SK-N-SH (cell line): ENCODE results near the gene SMOC1. TPM values are rescaled to one million over a fixed set of nuclear protein-coding genes. Genes with fewer than 3 reads are reported as not detected.

Experiments
- CTCF ChIA-PET: fragments of 300-600, 350-600 bp; formaldehyde crosslinking; extraction: SDS; loops from one replicate; lab custom pipeline; 2021; lab: Yijun Ruan, JAX
- POLR2A ChIA-PET: fragments of 350-600 bp; sonication (Branson Sonifier 250); formaldehyde crosslinking; extraction: SDS; loops from one replicate; lab custom pipeline; 2020; ENCODE audit warnings: antibody characterized with exemption, inconsistent platforms; lab: Yijun Ruan, JAX
- DNase-seq: peaks from one replicate; pipeline ENCODE4 v3.0.0; 2012
- H2AFZ ChIP-seq: fragments of 200-600 bp; sonication (generic); 2 replicates; pipeline ENCODE4 v1.8.1; 2016; ENCODE audit warnings: antibody characterized with exemption, mild to moderate bottlenecking, low read depth
- H3F3A ChIP-seq: fragments of 200-600 bp; sonication (generic); replicated peaks from 2 replicates; pipeline ENCODE3; 2016; ENCODE audit warnings: antibody characterized with exemption, mild to moderate bottlenecking; ENCODE audit not compliant: insufficient read depth
- H3K27ac ChIP-seq, 2 experiments: fragments of 200-500 bp in 1 of 2; fragments of 200-600 bp in 1 of 2; sonication (Bioruptor generic) in 1 of 2; sonication (generic), shearing (Covaris generic) in 1 of 2; 2 replicates each; pipeline versions ENCODE4 v1.5.1 to v1.6.1; 2014 to 2016; ENCODE audit warnings: low read depth in 2 of 2, inconsistent platforms in 1 of 2, low read length in 1 of 2, mild to moderate bottlenecking in 1 of 2, mixed read lengths in 1 of 2
- H3K27me3 ChIP-seq: fragments of 200-600 bp; sonication (generic), shearing (Covaris generic); 2 replicates; pipeline ENCODE4 v1.6.1; 2016; ENCODE audit warnings: mixed run types; ENCODE audit not compliant: insufficient read depth
- H3K36me3 ChIP-seq, 2 experiments: fragments of 200-500 bp in 1 of 2; fragments of 200-600 bp in 1 of 2; sonication (Bioruptor generic) in 1 of 2; sonication (generic) in 1 of 2; replicated peaks in 1 of 2; 2 replicates each; pipeline versions ENCODE3 to v1.5.1; 2014 to 2016; ENCODE audit warnings: low read length in 1 of 2, mild to moderate bottlenecking in 1 of 2; ENCODE audit not compliant: insufficient read depth in 2 of 2, control insufficient read depth in 1 of 2
- H3K4me1 ChIP-seq, 2 experiments: fragments of 200-500 bp in 1 of 2; fragments of 200-600 bp in 1 of 2; sonication (Bioruptor generic) in 1 of 2; sonication (generic), shearing (Covaris generic) in 1 of 2; 2 replicates each; pipeline versions ENCODE4 v1.5.1 to v1.6.1; 2014 to 2016; ENCODE audit warnings: low read depth in 1 of 2, low read length in 1 of 2, mixed run types in 1 of 2; ENCODE audit not compliant: insufficient read depth in 2 of 2, control insufficient read depth in 1 of 2
- H3K4me2 ChIP-seq: fragments of 200-600 bp; sonication (generic), shearing (Covaris generic); 2 replicates; pipeline ENCODE4 v1.6.1; 2017; ENCODE audit warnings: mixed run types
- H3K4me3 ChIP-seq, 2 experiments: fragments of 200-500 bp in 1 of 2; fragments of 200-600 bp in 1 of 2; sonication (Bioruptor generic) in 1 of 2; sonication (generic), shearing (Covaris generic) in 1 of 2; 2 replicates each; pipeline versions ENCODE4 v1.5.1 to v1.8.1; 2014 to 2016; ENCODE audit warnings: low read depth in 2 of 2, inconsistent platforms in 1 of 2, low read length in 1 of 2, mild to moderate bottlenecking in 1 of 2, mixed read lengths in 1 of 2, moderate library complexity in 1 of 2
- H3K79me2 ChIP-seq: fragments of 200-600 bp; sonication (generic); 2 replicates; pipeline ENCODE4 v1.8.1; 2017; ENCODE audit warnings: mild to moderate bottlenecking; ENCODE audit not compliant: insufficient read depth
- H3K9ac ChIP-seq: fragments of 200-600 bp; sonication (generic); 2 replicates; pipeline ENCODE4 v1.6.1; 2017; ENCODE audit warnings: mixed run types
- H3K9me2 ChIP-seq: fragments of 200-600 bp; sonication (generic); 2 replicates; pipeline ENCODE4 v1.6.1; 2017; ENCODE audit warnings: mixed run types
- H3K9me3 ChIP-seq: fragments of 200-600 bp; sonication (generic); 2 replicates; pipeline ENCODE4 v1.6.1; 2017; ENCODE audit warnings: mixed run types, mild to moderate bottlenecking, moderate library complexity
- H4K20me1 ChIP-seq: fragments of 200-600 bp; sonication (generic); 2 replicates; pipeline ENCODE4 v1.6.1; 2017; ENCODE audit warnings: mild to moderate bottlenecking, mixed run types; ENCODE audit not compliant: insufficient read depth
- EP300 ChIP-seq, 2 experiments: IDR thresholded peaks; 2 replicates each; pipeline versions ENCODE4 v1.4.0 to v1.6.1; 2012; ENCODE audit warnings: borderline replicate concordance in 1 of 2, low read depth in 1 of 2, low read length in 1 of 2
- FOSL2 ChIP-seq: IDR thresholded peaks from 2 replicates; pipeline ENCODE4 v1.4.0; 2012; ENCODE audit warnings: low read depth, mild to moderate bottlenecking, moderate library complexity, borderline replicate concordance
- FOXM1 ChIP-seq: IDR thresholded peaks from 2 replicates; pipeline ENCODE4 v1.4.0; 2012; ENCODE audit warnings: low read depth, mild to moderate bottlenecking
- GABPA ChIP-seq: IDR thresholded peaks from 2 replicates; pipeline ENCODE4 v1.4.0; 2012; ENCODE audit warnings: low read depth, mild to moderate bottlenecking
- MAX ChIP-seq: IDR thresholded peaks from 2 replicates; pipeline ENCODE4 v1.4.0; 2012; ENCODE audit warnings: low read depth
- MXI1 ChIP-seq: IDR thresholded peaks from 2 replicates; pipeline ENCODE4 v1.6.1; 2012; ENCODE audit warnings: mild to moderate bottlenecking, low read depth, low read length, improper control_type of control experiment
- POLR2AphosphoS5 ChIP-seq: IDR thresholded peaks from 2 replicates; pipeline ENCODE4 v1.6.1; 2012; ENCODE audit warnings: low read depth, low read length
- RCOR1 ChIP-seq: fragments of 150-350 bp; IDR thresholded peaks from 2 replicates; pipeline ENCODE4 v1.6.1; 2017; ENCODE audit warnings: antibody characterized with exemption, low read length
- REST ChIP-seq: IDR thresholded peaks from 2 replicates; pipeline ENCODE4 v1.6.1; 2012; ENCODE audit warnings: mild to moderate bottlenecking, low read depth, low read length, moderate library complexity
- RFX5 ChIP-seq: IDR thresholded peaks from 2 replicates; pipeline ENCODE4 v1.6.1; 2012; ENCODE audit warnings: mild to moderate bottlenecking, improper control_type of control experiment, low read length
- TAF1 ChIP-seq: IDR thresholded peaks from 2 replicates; pipeline ENCODE4 v1.6.1; 2012; ENCODE audit warnings: low read depth, mild to moderate bottlenecking, low read length, moderate library complexity, borderline replicate concordance
- TCF12 ChIP-seq: IDR thresholded peaks from 2 replicates; pipeline ENCODE4 v1.4.0; 2012
- USF2 ChIP-seq: fragments of 150-350 bp; IDR thresholded peaks from 2 replicates; pipeline ENCODE4 v1.6.1; 2017; ENCODE audit warnings: antibody characterized with exemption, low read length, low read depth, borderline replicate concordance
- YY1 ChIP-seq: IDR thresholded peaks from 2 replicates; pipeline ENCODE4 v1.4.0; 2012; ENCODE audit warnings: low read depth, mild to moderate bottlenecking
- ZBTB33 ChIP-seq: IDR thresholded peaks from 2 replicates; pipeline ENCODE4 v1.4.0; 2012; ENCODE audit warnings: low read depth, borderline replicate concordance
- WGBS: methylation state at CpG from one replicate; pipeline ENCODE4 v1.1.6; 2017; ENCODE audit warnings: low lambda C conversion rate; 5-methylcytosine and 5-hydroxymethylcytosine counted together
- polyA plus RNA-seq, 3 experiments: library from polyadenylated mRNA; depleted of rRNA; stranded (reverse); fragments of >200 nt; gene quantifications; 2 replicates each; pipeline ENCODE4 v1.2.3, GENCODE V29; 2012
- TF ChIP-seq, protein P1 (sequence below): IDR thresholded peaks from 2 replicates; pipeline ENCODE4 v1.4.0; 2012; ENCODE audit warnings: low read depth, borderline replicate concordance
- TF ChIP-seq, protein P2 (sequence below): IDR thresholded peaks from 2 replicates; pipeline ENCODE4; 2012

Gene SMOC1
- polyA plus RNA-seq, 1 of the 3 experiments (the other 2 are of a cell fraction), result not detected

DNA sequence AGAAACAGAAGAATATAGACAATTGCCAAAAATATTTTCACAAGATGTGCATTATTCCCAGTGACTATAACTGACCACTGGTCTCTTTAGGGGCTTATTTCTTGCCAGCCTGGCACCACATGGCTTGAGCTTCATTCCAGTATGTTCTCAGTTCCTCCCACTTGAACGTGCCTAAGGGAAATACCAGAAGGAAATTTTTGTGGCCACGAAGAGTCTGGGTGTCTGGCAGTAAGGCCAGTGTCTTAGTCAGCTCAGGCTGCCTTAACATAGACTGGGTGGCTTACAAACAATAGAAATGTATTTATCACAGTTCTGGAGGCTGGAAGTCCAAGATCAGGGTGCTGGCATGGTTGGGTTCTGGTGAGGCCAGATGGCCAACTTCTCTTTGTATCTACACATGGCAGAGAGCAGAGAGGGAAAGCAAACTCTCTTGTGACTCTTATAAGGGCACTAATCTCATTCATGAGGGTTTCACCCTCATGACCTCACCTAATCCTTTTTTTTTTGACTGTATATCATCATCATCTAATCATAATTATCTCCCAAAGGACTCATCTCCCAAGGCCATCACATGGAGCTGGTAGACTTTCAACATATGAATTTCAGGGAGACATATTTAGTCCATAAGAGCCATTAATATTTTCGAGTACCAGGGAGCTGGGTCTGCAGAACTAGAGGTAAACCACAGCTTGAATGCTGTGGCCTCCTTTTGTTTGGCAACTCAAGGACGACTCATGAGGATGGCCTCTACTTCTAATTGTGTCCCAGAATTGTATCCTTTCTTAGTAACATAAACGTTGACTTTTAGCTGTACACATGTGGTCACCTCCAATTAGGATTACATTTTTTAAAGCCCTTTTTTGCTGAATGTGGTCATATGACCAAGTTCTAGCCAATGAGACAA, 5.1 kb upstream of the SMOC1 start:
- H3F3A ChIP-seq, result no peaks in the 10 kb centered on the region
- WGBS, result 13% methylated on average over 5 of the region's 5 CpGs
- no peaks in the 10 kb centered on the region for H3K36me3 ChIP-seq
- no peaks in the 10 kb centered on the region for H4K20me1 ChIP-seq
- H3K27ac ChIP-seq, result no peak overlapping the region
- H3K27me3 ChIP-seq, result 0 out of 2 replicates have a peak, but pooled peaks cover 3% of the 10 kb centered on the region
- no peak overlapping the region for H3K4me2 ChIP-seq
- TF ChIP-seq EP300 (IDR thresholded peaks at IDR 0.05; ENCODE audit: borderline replicate concordance in 1 of 2, low read depth in 1 of 2, low read length in 1 of 2) (no peak), GABPA (no peak), USF2 (no peak), POLR2AphosphoS5 (no peak), MAX (no peak), YY1 (no peak), FOXM1 (no peak), MXI1 (no peak), ZBTB33 (no peak), TAF1 (no peak), TCF12 (no peak), REST (no peak), RCOR1 (no peak), FOSL2 (no peak), RFX5 (no peak)
- TF ChIP-seq, protein P1, sequence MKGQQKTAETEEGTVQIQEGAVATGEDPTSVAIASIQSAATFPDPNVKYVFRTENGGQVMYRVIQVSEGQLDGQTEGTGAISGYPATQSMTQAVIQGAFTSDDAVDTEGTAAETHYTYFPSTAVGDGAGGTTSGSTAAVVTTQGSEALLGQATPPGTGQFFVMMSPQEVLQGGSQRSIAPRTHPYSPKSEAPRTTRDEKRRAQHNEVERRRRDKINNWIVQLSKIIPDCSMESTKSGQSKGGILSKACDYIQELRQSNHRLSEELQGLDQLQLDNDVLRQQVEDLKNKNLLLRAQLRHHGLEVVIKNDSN, result no peak
- TF ChIP-seq, protein P2, sequence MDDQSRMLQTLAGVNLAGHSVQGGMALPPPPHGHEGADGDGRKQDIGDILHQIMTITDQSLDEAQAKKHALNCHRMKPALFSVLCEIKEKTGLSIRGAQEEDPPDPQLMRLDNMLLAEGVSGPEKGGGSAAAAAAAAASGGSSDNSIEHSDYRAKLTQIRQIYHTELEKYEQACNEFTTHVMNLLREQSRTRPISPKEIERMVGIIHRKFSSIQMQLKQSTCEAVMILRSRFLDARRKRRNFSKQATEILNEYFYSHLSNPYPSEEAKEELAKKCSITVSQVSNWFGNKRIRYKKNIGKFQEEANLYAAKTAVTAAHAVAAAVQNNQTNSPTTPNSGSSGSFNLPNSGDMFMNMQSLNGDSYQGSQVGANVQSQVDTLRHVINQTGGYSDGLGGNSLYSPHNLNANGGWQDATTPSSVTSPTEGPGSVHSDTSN, result no peak
- H2AFZ ChIP-seq, result no peak overlapping the region
- H3K79me2 ChIP-seq, result no peaks in the 10 kb centered on the region
- H3K9me3 ChIP-seq, result no peaks in the 10 kb centered on the region
- H3K4me3 ChIP-seq, result no peak overlapping the region
- POLR2A ChIA-PET, result no interaction called here
- CTCF ChIA-PET, result interaction anchor here (0.9 to 2.7 kb wide), 4 partner anchors 8 to 153 kb away, joined by 3 to 17 read pairs (median 6); no protein-coding TSS in a partner anchor
- DNase-seq, result no peak
- H3K9ac ChIP-seq, result no peak overlapping the region
- peaks cover 0 to 5% of the 10 kb centered on the region in 2 experiments; a peak in 1 of 4 replicates for H3K4me1 ChIP-seq
- H3K9me2 ChIP-seq, result no peaks in the 10 kb centered on the region
